DND-41 (cell line): ENCODE results near the gene PTBP3.

Source experiments
- CTCF ChIP-seq: IDR thresholded peaks from 2 replicates; pipeline ENCODE4 v1.5.1; 2012; ENCODE audit warnings: borderline replicate concordance, low read length, moderate library complexity, mild to moderate bottlenecking; ENCODE audit not compliant: poor library complexity, severe bottlenecking; ENCODE audit errors: extremely low read depth
- EZH2 ChIP-seq: IDR thresholded peaks from 3 replicates; pipeline ENCODE4 v1.6.1; 2012; ENCODE audit warnings: borderline replicate concordance, low read depth, mild to moderate bottlenecking, moderate library complexity, low read length, inconsistent platforms; ENCODE audit not compliant: severe bottlenecking

- TF ChIP-seq CTCF = no peak
- TF ChIP-seq EZH2 = no peak
These were observed 31.3 kb upstream of the PTBP3 start for GRCh38 chr9:112364761-112365160.
